Activated naive CD8-positive, alpha-beta T cell treated with anti-CD3 and anti-CD28 coated beads for 36 hours (primary cell): ENCODE data around the gene IGF2BP2. TPM values are rescaled to one million over a fixed set of nuclear protein-coding genes. Genes with fewer than 3 reads are reported as not detected.
"Not testable (repeated sequence)": the region's sequence is repeated elsewhere in the genome, so short reads cannot be mapped to it uniquely, and the experiment has no call there.

Experiments
- DNase-seq: peaks from one replicate; pipeline ENCODE4 v3.0.0; 2021
- H3K27ac Mint-ChIP-seq: one replicate; pipeline ENCODE4 v1.8.0; 2022; ENCODE audit warnings: mild to moderate bottlenecking, moderate library complexity, mixed read lengths
- H3K27me3 Mint-ChIP-seq: one replicate; pipeline ENCODE4 v1.8.0; 2022; ENCODE audit warnings: mild to moderate bottlenecking, mixed read lengths
- H3K36me3 Mint-ChIP-seq: one replicate; pipeline ENCODE4 v1.8.0; 2021; ENCODE audit warnings: mild to moderate bottlenecking, mixed read lengths
- H3K4me1 Mint-ChIP-seq: one replicate; pipeline ENCODE4 v1.8.0; 2021; ENCODE audit warnings: mixed read lengths
- H3K4me3 Mint-ChIP-seq: one replicate; pipeline ENCODE4 v1.8.0; 2022; ENCODE audit warnings: mild to moderate bottlenecking, moderate library complexity, mixed read lengths
- H3K9me3 Mint-ChIP-seq: one replicate; pipeline ENCODE4 v1.8.0; 2022; ENCODE audit warnings: mixed read lengths
- total RNA-seq, 2 experiments: library from RNA; stranded (reverse); gene quantifications; one replicate each; pipeline ENCODE4 v1.2.3, GENCODE V29; 2021

The IGF2BP2 gene
- total RNA-seq, 2 experiments from 2014 or later: 0.28 to 0.41 TPM

GRCh38 chr3:185851046-185851445 lies 26.2 kb upstream of the IGF2BP2 start:
- no peaks in the 10 kb centered on the region for H3K4me1 Mint-ChIP-seq
- no peaks in the 10 kb centered on the region for H3K36me3 Mint-ChIP-seq
- H3K27me3 Mint-ChIP-seq: peaks cover 11% of the 10 kb centered on the region
- no peak for DNase-seq
- H3K27ac Mint-ChIP-seq: no peak overlapping the region
- peaks cover 1% of the 10 kb centered on the region for H3K9me3 Mint-ChIP-seq
- H3K4me3 Mint-ChIP-seq: no peak overlapping the region

- peaks cover 11% of the 10 kb centered on the region for H3K27me3 Mint-ChIP-seq
- no peaks in the 10 kb centered on the region for H3K9me3 Mint-ChIP-seq
- H3K27ac Mint-ChIP-seq: no peak overlapping the region
- H3K36me3 Mint-ChIP-seq: no peaks in the 10 kb centered on the region
- H3K4me3 Mint-ChIP-seq: no peak overlapping the region
- no peak for DNase-seq
- H3K4me1 Mint-ChIP-seq: no peaks in the 10 kb centered on the region
Observed at GRCh38 chr3:185847506-185847905, 22.7 kb upstream of the IGF2BP2 start.

GRCh38 chr3:185846037-185846436 lies 21.2 kb upstream of the IGF2BP2 start:
- H3K36me3 Mint-ChIP-seq: no peaks in the 10 kb centered on the region
- no peak for DNase-seq
- H3K9me3 Mint-ChIP-seq: no peaks in the 10 kb centered on the region
- peaks cover 11% of the 10 kb centered on the region for H3K27me3 Mint-ChIP-seq
- H3K4me1 Mint-ChIP-seq: no peaks in the 10 kb centered on the region
- H3K27ac Mint-ChIP-seq: no peak overlapping the region
- H3K4me3 Mint-ChIP-seq: no peak overlapping the region

- Mint-ChIP-seq H3K36me3 (no peaks in the 10 kb centered on the region), H3K27ac (no peak overlapping the region), H3K4me3 (no peak overlapping the region), H3K4me1 (no peaks in the 10 kb centered on the region), H3K9me3 (no peaks in the 10 kb centered on the region), H3K27me3 (peaks cover 11% of the 10 kb centered on the region)
- DNase-seq: no peak
Observed at GRCh38 chr3:185844051-185844450, 19.2 kb upstream of the IGF2BP2 start.

GRCh38 chr3:185843635-185844034 lies 18.8 kb upstream of the IGF2BP2 start:
- peaks cover 10% of the 10 kb centered on the region for H3K27me3 Mint-ChIP-seq
- H3K36me3 Mint-ChIP-seq: no peaks in the 10 kb centered on the region
- H3K27ac Mint-ChIP-seq: no peak overlapping the region
- H3K9me3 Mint-ChIP-seq: no peaks in the 10 kb centered on the region
- no peak for DNase-seq
- no peak overlapping the region for H3K4me3 Mint-ChIP-seq
- H3K4me1 Mint-ChIP-seq: no peaks in the 10 kb centered on the region

GRCh38 chr3:185843126-185843525 lies 18.3 kb upstream of the IGF2BP2 start:
- H3K36me3 Mint-ChIP-seq: no peaks in the 10 kb centered on the region
- no peaks in the 10 kb centered on the region for H3K9me3 Mint-ChIP-seq
- no peaks in the 10 kb centered on the region for H3K4me1 Mint-ChIP-seq
- H3K4me3 Mint-ChIP-seq: no peak overlapping the region
- H3K27me3 Mint-ChIP-seq: peaks cover 9% of the 10 kb centered on the region
- H3K27ac Mint-ChIP-seq: no peak overlapping the region
- no peak for DNase-seq

GRCh38 chr3:185842241-185842640 lies 17.4 kb upstream of the IGF2BP2 start:
- no peak for DNase-seq
- Mint-ChIP-seq H3K27ac (no peak overlapping the region), H3K27me3 (peaks cover 11% of the 10 kb centered on the region), H3K9me3 (no peaks in the 10 kb centered on the region), H3K36me3 (no peaks in the 10 kb centered on the region), H3K4me1 (no peaks in the 10 kb centered on the region), H3K4me3 (no peak overlapping the region)

GRCh38 chr3:185838417-185838989 lies 13.7 kb upstream of the IGF2BP2 start:
- not testable (repeated sequence) for H3K4me3 Mint-ChIP-seq, H3K27ac Mint-ChIP-seq, DNase-seq, H3K4me1 Mint-ChIP-seq, H3K36me3 Mint-ChIP-seq, H3K9me3 Mint-ChIP-seq
- peaks cover 26% of the 10 kb centered on the region for H3K27me3 Mint-ChIP-seq

GRCh38 chr3:185837414-185837813 lies 12.6 kb upstream of the IGF2BP2 start:
- Mint-ChIP-seq H3K27me3 (peaks cover 26% of the 10 kb centered on the region), H3K4me3 (no peak overlapping the region), H3K9me3 (no peaks in the 10 kb centered on the region), H3K36me3 (no peaks in the 10 kb centered on the region), H3K4me1 (no peaks in the 10 kb centered on the region), H3K27ac (no peak overlapping the region)
- no peak for DNase-seq

- no peak for DNase-seq
- no peaks in the 10 kb centered on the region for H3K4me1 Mint-ChIP-seq
- H3K36me3 Mint-ChIP-seq: no peaks in the 10 kb centered on the region
- H3K4me3 Mint-ChIP-seq: no peak overlapping the region
- peaks cover 53% of the 10 kb centered on the region for H3K27me3 Mint-ChIP-seq
- peaks cover 2% of the 10 kb centered on the region for H3K9me3 Mint-ChIP-seq
- no peak overlapping the region for H3K27ac Mint-ChIP-seq
Observed at GRCh38 chr3:185831990-185832389, 7.1 kb upstream of the IGF2BP2 start.

GRCh38 chr3:185831195-185831594 lies 6.4 kb upstream of the IGF2BP2 start:
- Mint-ChIP-seq H3K4me3 (no peak overlapping the region), H3K27me3 (peaks cover 61% of the 10 kb centered on the region), H3K27ac (no peak overlapping the region), H3K4me1 (no peaks in the 10 kb centered on the region), H3K36me3 (no peaks in the 10 kb centered on the region), H3K9me3 (peaks cover 2% of the 10 kb centered on the region)
- DNase-seq: no peak

- Mint-ChIP-seq H3K27ac (no peak overlapping the region), H3K4me1 (no peaks in the 10 kb centered on the region), H3K9me3 (peaks cover 2% of the 10 kb centered on the region), H3K4me3 (no peak overlapping the region), H3K27me3 (peaks cover 70% of the 10 kb centered on the region), H3K36me3 (no peaks in the 10 kb centered on the region)
- DNase-seq: no peak
Observed at GRCh38 chr3:185830018-185830797, 5.4 kb upstream of the IGF2BP2 start.

GRCh38 chr3:185828755-185829154 lies 3.9 kb upstream of the IGF2BP2 start:
- peaks cover 71% of the 10 kb centered on the region for H3K27me3 Mint-ChIP-seq
- DNase-seq: no peak
- no peak overlapping the region for H3K27ac Mint-ChIP-seq
- peaks cover 2% of the 10 kb centered on the region for H3K4me1 Mint-ChIP-seq
- peaks cover 2% of the 10 kb centered on the region for H3K9me3 Mint-ChIP-seq
- no peaks in the 10 kb centered on the region for H3K36me3 Mint-ChIP-seq
- H3K4me3 Mint-ChIP-seq: no peak overlapping the region

- DNase-seq: no peak
- H3K27me3 Mint-ChIP-seq: peaks cover 74% of the 10 kb centered on the region
- no peak overlapping the region for H3K27ac Mint-ChIP-seq
- H3K4me3 Mint-ChIP-seq: no peak overlapping the region
- H3K4me1 Mint-ChIP-seq: peaks cover 2% of the 10 kb centered on the region
- H3K36me3 Mint-ChIP-seq: no peaks in the 10 kb centered on the region
- peaks cover 2% of the 10 kb centered on the region for H3K9me3 Mint-ChIP-seq
Observed at GRCh38 chr3:185827595-185828344, 2.9 kb upstream of the IGF2BP2 start.

GRCh38 chr3:185825639-185826481 lies 1.0 kb upstream of the IGF2BP2 start:
- Mint-ChIP-seq H3K4me3 (peak overlapping the region; percentile 72), H3K4me1 (peaks cover 2% of the 10 kb centered on the region), H3K36me3 (no peaks in the 10 kb centered on the region), H3K27ac (no peak overlapping the region), H3K9me3 (peaks cover 2% of the 10 kb centered on the region), H3K27me3 (peaks cover 86% of the 10 kb centered on the region)
- peak; percentile 56 for DNase-seq
